HG03460 (cell line): ENCODE data around the gene ATP5F1D.
"Not testable (repeated sequence)": the region's sequence is repeated elsewhere in the genome, so short reads cannot be mapped to it uniquely, and the experiment has no call there.

Source experiments
- ATAC-seq: cut with Tn5 transposase; IDR thresholded peaks from one replicate; pipeline ENCODE4 v1.9.1; 2021; ENCODE audit not compliant: unreplicated experiment

The ATP5F1D gene

DNA sequence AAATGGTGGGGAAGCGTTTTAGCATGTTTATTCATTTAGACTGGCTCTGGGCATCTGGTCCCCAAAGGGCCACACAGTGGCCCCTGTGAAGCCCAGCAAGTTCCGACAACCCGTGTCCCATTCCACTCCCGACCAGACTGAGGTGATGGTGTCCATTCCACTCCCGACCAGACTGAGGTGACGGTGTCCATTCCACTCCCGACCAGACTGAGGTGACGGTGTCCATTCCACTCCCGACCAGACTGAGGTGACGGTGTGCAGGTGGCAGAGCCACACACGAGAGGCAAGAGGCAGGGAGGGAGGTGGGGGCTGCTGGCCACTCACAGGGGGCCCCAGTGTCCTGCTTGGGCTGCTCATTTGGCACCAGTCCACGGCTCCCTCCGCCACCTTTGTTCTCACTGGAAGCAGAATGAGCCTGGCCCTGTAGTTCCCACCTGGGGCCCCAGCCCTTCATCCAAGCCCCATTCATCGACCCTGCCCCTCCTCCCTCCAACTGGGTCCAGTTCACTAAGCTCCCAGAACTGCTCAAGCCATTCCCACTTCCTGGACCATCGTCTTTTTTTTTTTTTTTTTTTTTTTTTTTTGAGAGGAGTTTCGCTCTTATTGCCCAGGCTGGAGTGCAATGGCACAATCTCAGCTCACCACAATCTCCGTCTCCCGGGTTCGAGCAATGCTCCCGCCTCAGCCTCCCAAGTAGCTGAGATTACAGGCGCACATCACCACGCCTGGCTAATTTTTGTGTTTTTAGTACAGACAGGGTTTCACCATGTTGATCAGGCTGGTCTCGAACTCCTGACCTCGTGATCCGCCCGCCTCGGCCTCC, 4.9 kb downstream of the ATP5F1D start:
- ATAC-seq = not testable (repeated sequence)

- no peak for ATAC-seq
Measured at GRCh38 chr19:1247748-1248138, 6.2 kb downstream of the ATP5F1D start.

GRCh38 chr19:1248139-1248785, 6.7 kb downstream of the ATP5F1D start, which contains the start of gene MIDN:
Gene MIDN (plus strand): TSS chr19:1248583. CDS start chr19:1250297, 1,714 bp downstream.
- peak; percentile 12 for ATAC-seq

- peak; percentile 24 for ATAC-seq
Measured at GRCh38 chr19:1248786-1249297, 7.3 kb downstream of the ATP5F1D start.

DNA sequence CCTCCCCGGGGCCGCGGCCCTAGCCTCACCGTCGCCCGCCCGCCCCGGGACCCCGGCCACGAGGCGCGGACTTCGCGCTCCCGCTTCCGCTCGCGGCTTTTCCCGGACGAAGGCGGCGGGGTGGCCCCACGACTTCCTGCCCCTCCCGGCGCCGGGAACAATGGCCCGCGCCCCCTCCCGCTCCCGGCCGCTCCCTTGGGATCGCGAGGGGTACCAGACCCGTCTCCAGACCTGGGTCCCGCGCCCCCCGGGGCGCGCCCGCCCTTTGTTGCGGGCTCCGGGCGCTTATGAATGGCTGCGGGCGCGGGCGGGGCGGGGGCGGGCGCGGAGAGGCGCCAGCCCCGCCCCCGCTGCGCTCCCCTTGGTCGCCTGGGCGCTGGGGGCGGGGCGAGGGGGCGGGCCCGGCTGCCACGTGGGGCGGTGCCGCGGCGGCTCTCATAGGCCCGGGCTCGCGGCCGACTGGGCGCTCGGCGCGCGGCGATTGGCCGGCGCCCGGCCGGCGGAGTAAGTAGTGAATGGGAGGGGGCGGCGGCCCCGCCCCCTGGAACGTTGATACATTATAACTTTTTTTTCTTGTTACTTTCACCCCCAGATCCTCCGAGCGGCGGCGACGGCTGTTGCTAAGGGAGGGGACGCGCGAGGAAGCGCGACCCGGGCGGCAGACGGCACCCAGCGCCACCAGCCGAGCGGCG, 7.9 kb downstream of the ATP5F1D start:
- peak; percentile 37 for ATAC-seq

GRCh38 chr19:1249990-1250436, 8.5 kb downstream of the ATP5F1D start:
- ATAC-seq = no peak

DNA sequence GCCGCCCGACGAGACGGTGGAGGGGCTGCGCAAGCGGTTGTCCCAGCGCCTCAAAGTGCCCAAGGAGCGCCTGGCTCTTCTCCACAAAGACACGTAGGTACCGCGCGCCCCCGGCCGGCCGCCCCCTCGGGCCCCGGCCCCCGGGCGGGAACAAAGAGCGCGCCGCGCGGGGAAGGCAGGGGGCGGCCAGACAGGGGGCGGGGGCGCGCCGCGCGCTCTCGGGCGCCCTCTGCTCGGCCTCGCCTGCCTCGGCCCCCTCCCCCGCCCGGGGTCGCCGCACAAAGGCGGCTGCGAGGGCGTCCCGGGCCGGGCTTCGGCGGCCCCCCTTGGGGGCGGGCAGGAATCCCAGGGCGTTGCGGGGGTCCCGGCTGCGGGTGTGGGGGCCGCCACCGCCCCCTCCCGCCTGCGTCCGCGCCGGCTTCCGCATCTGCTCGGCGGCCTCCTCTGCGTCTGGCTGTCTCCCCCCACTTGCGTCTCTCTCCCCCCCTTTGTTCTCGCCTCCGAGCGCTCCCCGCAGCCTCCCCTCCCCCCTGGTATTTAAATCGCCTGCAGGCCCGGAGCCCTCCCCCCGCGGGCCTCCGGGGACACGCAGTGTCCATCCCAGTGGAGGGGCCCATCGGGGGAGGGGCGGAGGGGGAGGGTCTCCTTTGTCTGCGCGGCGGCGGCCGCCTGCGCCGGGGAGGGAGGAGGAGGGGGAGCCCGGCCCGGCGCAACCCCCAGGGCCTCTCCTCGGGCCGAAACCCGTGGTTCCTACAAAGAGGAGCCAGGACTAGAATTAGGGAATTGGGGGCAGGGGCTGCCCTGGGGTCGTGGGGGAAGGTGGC, 9.1 kb downstream of the ATP5F1D start:
- no peak for ATAC-seq

GRCh38 chr19:1251330-1252220, 10.0 kb downstream of the ATP5F1D start:
- no peak for ATAC-seq

DNA sequence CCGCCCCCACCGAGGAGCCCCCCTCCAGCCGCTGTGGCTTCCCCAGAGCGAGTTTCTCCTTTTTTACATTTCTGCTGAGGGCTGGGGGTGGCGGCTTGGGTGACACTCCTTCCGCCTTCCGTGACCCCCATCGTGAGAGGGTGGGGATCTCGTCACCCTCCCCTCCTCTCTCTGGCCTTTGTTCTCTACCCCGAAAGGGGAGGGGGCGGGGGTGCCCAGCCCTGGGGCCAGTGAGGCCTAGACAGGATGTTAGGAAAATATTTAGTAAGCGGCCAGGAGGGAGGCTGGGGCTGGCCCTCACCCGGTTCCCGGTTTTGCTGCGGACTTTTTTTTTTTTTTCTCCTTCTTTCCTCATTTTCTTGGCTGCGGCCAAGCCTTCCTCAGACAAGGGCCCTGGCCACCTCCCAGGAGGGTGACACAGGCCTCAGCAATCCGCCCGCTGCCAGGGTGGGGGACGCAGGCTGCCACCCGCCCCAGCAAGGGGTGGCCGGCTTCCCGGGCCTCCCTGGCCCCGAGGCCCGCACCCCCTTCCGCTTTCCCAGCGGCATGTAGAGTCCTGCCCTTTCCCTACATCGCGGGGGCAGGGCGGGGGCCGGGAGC, 10.8 kb downstream of the ATP5F1D start:
- no peak for ATAC-seq

DNA sequence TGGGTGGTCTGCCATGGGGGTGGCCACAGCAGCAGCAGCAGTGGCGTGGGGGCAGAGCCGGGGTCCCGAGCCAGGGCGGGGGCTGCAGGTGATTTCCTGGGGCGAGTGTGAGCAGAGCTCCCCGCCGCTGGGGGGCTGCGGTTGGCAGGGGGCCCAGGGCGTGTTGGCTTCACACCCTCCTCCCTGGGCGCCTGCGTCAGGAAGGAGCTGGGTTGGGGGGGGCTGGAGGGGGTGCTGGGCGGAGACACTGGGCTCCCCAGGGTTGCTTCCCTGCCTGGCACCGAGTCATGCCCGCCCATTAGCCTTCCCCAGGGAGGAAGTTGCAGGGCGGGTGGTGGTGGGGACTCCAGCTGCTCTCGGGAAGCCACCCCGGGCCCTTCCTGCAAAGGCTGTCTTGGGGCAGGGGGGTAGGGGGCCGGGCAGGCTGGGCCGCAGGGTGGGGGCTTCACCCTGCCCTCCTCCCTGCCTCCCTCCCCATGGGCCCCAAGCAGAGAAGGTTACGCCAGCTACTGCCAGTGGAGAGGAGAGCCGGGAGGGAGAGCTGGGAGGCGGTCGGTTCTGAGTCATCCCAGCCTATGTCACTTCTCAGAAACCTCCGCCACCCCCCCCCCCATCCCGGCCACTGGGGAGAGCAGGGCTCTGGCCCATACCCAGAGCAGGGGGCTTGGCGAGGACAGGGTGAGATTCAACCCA, 11.4 kb downstream of the ATP5F1D start:
- ATAC-seq = no peak

GRCh38 chr19:1253514-1254080, 12.0 kb downstream of the ATP5F1D start:
- ATAC-seq = no peak

- no peak for ATAC-seq
Measured at GRCh38 chr19:1254081-1254527, 12.6 kb downstream of the ATP5F1D start.

DNA sequence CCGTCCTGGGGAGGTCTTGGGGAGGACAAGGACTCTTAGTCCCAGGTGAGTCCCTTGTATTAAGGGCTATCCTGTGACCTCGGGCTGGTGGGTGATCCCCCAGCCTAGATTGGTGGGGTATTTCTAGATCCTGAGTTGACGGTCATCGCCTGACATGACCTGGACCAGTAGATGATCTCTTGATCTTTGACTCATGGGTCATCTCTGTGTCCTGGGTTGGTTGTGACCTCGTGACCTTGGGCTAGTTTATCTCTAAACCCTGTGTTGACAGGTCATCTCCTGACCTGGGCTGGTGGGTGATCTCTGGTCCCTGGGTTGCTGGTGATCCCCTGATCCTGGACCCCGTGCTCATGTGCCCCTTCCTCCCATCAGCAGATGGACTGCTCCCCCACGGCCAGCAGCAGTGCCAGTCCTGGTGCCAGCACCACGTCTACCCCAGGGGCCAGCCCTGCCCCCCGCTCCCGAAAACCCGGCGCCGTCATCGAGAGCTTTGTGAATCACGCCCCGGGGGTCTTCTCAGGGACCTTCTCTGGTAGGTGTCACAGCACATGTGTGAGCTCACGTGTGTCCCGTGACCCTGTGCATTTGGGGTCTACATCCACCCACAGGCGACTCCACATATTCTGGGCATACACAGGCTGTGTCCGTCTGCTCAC, 13.1 kb downstream of the ATP5F1D start:
- no peak for ATAC-seq

- ATAC-seq = no peak
Measured at GRCh38 chr19:1255186-1256161, 13.9 kb downstream of the ATP5F1D start.

DNA sequence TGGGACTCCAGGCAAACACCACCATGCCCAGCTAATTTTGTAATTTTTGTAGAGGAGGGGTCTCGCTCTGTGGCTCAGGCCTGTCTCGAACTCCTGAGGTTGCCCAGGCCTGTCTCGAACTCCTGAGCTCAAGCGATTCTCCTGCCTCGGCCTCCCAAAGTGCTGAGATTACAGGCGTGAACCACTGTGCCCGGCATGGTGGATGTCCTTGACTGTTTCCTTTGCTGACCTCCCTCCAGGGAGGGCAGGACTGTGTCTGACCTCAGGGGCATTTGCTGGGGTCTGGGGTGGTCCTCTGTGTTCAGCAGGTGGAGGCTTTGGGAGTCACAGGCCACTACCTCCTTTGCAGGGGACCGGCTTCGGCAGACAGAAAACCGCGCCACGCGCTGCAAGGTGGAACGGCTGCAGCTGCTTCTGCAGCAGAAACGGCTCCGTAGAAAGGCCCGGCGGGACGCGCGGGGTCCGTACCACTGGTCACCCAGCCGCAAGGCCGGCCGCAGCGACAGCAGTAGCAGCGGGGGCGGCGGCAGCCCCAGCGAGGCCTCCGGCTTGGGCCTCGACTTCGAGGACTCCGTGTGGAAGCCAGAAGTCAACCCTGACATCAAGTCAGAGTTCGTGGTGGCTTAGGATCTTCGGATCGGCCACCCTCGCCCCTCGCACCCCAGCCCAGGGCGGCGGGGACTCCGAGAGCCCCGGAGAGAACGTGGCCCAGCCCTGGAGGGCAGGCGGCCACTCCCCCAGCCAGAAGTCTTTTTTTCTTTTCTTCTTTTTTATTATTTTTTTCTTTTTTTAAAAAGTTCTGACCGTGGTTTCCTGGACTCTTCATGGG, 15.3 kb downstream of the ATP5F1D start:
- no peak for ATAC-seq
